ENCODE data around the gene ERP29. TPM values are rescaled to one million over a fixed set of nuclear protein-coding genes. Genes with fewer than 3 reads are reported as not detected.

Gene ERP29
- total RNA-seq, 4 donors from 2014 or later: 39.8 to 62.7 (median 49.1) TPM

GRCh38 chr12:111976860-111977259 lies 36.4 kb upstream of the ERP29 start:
- no peak for TF ChIP-seq POLR2A (IDR thresholded peaks at IDR 0.05)
- TF ChIP-seq, protein P1, sequence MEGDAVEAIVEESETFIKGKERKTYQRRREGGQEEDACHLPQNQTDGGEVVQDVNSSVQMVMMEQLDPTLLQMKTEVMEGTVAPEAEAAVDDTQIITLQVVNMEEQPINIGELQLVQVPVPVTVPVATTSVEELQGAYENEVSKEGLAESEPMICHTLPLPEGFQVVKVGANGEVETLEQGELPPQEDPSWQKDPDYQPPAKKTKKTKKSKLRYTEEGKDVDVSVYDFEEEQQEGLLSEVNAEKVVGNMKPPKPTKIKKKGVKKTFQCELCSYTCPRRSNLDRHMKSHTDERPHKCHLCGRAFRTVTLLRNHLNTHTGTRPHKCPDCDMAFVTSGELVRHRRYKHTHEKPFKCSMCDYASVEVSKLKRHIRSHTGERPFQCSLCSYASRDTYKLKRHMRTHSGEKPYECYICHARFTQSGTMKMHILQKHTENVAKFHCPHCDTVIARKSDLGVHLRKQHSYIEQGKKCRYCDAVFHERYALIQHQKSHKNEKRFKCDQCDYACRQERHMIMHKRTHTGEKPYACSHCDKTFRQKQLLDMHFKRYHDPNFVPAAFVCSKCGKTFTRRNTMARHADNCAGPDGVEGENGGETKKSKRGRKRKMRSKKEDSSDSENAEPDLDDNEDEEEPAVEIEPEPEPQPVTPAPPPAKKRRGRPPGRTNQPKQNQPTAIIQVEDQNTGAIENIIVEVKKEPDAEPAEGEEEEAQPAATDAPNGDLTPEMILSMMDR (IDR thresholded peaks at IDR 0.05): no peak

DNA sequence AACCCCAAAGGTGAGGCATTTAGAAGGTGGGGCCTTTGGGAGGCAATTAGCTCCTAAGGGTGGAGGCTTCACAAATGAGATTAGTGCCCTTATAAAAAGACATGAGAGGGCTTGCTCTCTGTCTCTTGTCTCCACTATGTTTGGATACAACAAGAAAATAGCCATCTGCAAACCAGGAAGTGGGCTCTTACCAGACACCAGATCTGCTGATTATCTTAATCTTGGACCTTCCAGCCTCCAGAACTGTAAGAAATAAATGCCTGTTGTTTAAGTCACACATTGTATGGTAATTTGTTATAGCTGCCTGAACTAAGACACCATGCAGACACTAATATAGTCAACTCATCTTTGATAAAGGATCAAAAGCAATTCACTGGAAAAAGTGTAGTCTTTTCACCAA lies 34.7 kb upstream of the ERP29 start:
- no peaks in the 10 kb centered on the region for H3K4me1 ChIP-seq
- TF ChIP-seq, protein P1 (IDR thresholded peaks at IDR 0.05): no peak
- TF ChIP-seq POLR2A (IDR thresholded peaks at IDR 0.05): no peak
- H3K36me3 ChIP-seq: peaks cover 0 to 8% (median 0%) of the 10 kb centered on the region in 3 donors
- H3K27me3 ChIP-seq: no peaks in the 10 kb centered on the region
- no peak for DNase-seq
- no peak overlapping the region for H3K27ac ChIP-seq
- no peaks in the 10 kb centered on the region for H3K9me3 ChIP-seq
- no peak overlapping the region for H3K4me3 ChIP-seq

More at GRCh38 chr12:111976860-111977259, 36.4 kb upstream of the ERP29 start:
- H3K9me3 ChIP-seq: no peaks in the 10 kb centered on the region
- no peaks in the 10 kb centered on the region for H3K27me3 ChIP-seq
- no peak overlapping the region for H3K27ac ChIP-seq
- no peak overlapping the region for H3K4me3 ChIP-seq
- H3K4me1 ChIP-seq: no peaks in the 10 kb centered on the region
- H3K36me3 ChIP-seq: peaks cover 0 to 13% (median 0%) of the 10 kb centered on the region in 3 donors
- DNase-seq: no peak

GRCh38 chr12:111980598-111980997 lies 32.6 kb upstream of the ERP29 start:
- Histone ChIP-seq H3K27ac (no peak overlapping the region), H3K27me3 (no peaks in the 10 kb centered on the region), H3K9me3 (no peaks in the 10 kb centered on the region), H3K4me1 (no peaks in the 10 kb centered on the region), H3K36me3 (peaks cover 0 to 8% (median 0%) of the 10 kb centered on the region in 3 donors), H3K4me3 (no peak overlapping the region)
- TF ChIP-seq POLR2A (IDR thresholded peaks at IDR 0.05): no peak
- TF ChIP-seq, protein P1 (IDR thresholded peaks at IDR 0.05): no peak
- no peak for DNase-seq

GRCh38 chr12:111981987-111982386 lies 31.2 kb upstream of the ERP29 start:
- H3K4me1 ChIP-seq: no peaks in the 10 kb centered on the region
- peaks cover 0 to 4% (median 0%) of the 10 kb centered on the region in 3 donors for H3K36me3 ChIP-seq
- H3K4me3 ChIP-seq: no peak overlapping the region
- no peaks in the 10 kb centered on the region for H3K27me3 ChIP-seq
- no peak overlapping the region for H3K27ac ChIP-seq
- no peaks in the 10 kb centered on the region for H3K9me3 ChIP-seq
- DNase-seq: no peak
- TF ChIP-seq, protein P1 (IDR thresholded peaks at IDR 0.05): no peak
- no peak for TF ChIP-seq POLR2A (IDR thresholded peaks at IDR 0.05)

DNA sequence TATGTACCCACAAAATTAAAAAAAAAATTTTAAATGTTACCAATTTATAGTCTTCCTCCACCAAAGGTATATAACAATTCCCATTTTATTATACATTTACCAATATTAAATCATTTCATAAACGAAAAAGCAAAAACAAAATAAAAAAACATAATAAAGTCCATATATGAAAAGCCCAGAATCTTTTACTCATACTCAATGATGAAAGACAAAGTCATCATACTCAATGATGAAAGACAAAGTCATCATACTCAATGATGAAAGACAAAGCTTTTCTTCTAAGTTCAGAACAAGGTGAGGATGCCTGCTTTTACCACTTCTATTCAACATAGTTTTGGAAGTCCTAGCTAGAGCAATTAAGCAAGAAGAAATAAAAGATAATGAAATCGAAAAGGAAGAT lies 28.4 kb upstream of the ERP29 start:
- H3K4me1 ChIP-seq: no peaks in the 10 kb centered on the region
- TF ChIP-seq, protein P1 (IDR thresholded peaks at IDR 0.05): no peak
- no peak for TF ChIP-seq POLR2A (IDR thresholded peaks at IDR 0.05)
- no peaks in the 10 kb centered on the region for H3K9me3 ChIP-seq
- no peaks in the 10 kb centered on the region for H3K27me3 ChIP-seq
- H3K36me3 ChIP-seq: no peaks in the 10 kb centered on the region
- H3K4me3 ChIP-seq: no peak overlapping the region
- DNase-seq: no peak
- no peak overlapping the region for H3K27ac ChIP-seq

DNA sequence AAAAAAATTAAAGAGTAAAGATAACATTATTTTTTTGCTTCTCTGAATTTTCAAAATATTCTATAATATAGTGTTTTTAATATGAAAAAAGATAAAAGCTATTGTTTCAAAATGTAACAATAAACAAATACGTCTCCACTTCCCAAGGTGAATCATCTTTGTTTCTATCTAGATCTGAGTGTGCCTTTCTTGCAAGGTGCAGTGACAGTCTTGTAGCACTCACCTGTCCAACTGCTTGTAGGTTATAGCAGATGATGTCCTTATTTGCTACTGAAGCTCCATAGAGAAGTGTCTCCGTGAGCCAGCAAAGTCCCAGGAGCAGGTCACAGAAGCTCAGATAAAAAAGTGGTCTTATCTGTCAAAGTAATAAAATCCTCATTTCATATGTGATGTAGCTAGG lies 21.7 kb upstream of the ERP29 start:
- Histone ChIP-seq H3K9me3 (no peaks in the 10 kb centered on the region), H3K36me3 (no peaks in the 10 kb centered on the region), H3K4me1 (peaks cover 0 to 9% (median 2%) of the 10 kb centered on the region in 4 donors), H3K27ac (no peak overlapping the region), H3K4me3 (no peak overlapping the region), H3K27me3 (no peaks in the 10 kb centered on the region)
- no peak for DNase-seq
- no peak for TF ChIP-seq POLR2A (IDR thresholded peaks at IDR 0.05)
- TF ChIP-seq, protein P1 (IDR thresholded peaks at IDR 0.05): no peak
